Mucosa of descending colon (tissue), 3 donors: ENCODE data around the gene CACNA1H. TPM values are rescaled to one million over a fixed set of nuclear protein-coding genes. Genes with fewer than 3 reads are reported as not detected.

Experiments
- ATAC-seq: fragments of 200-7000 bp; cut with Tn5 transposase; one replicate; pipeline ENCODE4 v1.9.1; 2020; ENCODE audit warnings: mild to moderate bottlenecking, moderate library complexity
- DNase-seq, 3 donors: peaks; one replicate each; pipeline ENCODE4 v3.0.0-alpha.2; 2020
- H3K36me3 ChIP-seq: fragments of 200-600 bp; one replicate; pipeline ENCODE4 v1.8.0; 2021; ENCODE audit warnings: low read depth, mild to moderate bottlenecking
- H3K4me1 ChIP-seq: fragments of 200-600 bp; one replicate; pipeline ENCODE4 v1.8.0; 2021; ENCODE audit warnings: low read depth, mild to moderate bottlenecking
- H3K4me3 ChIP-seq: fragments of 200-600 bp; one replicate; pipeline ENCODE4 v1.8.0; 2021; ENCODE audit warnings: mild to moderate bottlenecking
- H3K9me3 ChIP-seq: fragments of 200-600 bp; one replicate; pipeline ENCODE4 v1.8.0; 2021; ENCODE audit warnings: mild to moderate bottlenecking
- CTCF ChIP-seq: fragments of 200-600 bp; IDR thresholded peaks from one replicate; pipeline ENCODE4 v1.8.0; 2022; ENCODE audit warnings: antibody characterized with exemption, mild to moderate bottlenecking
- intact Hi-C, 2 donors: fragments of 100-400 bp; cut with DNase I in 1 of 2; cut with micrococcal nuclease in 1 of 2; formaldehyde crosslinking; loops; one replicate each; pipeline versions ENCODE4 v1.11.0 to v1.11.1; 2022; cut with DNase I, micrococcal nuclease
- total RNA-seq, 3 donors: library from RNA; stranded (reverse); fragmentation: NEBNext Ultra II Directional in 2 of 3; extraction: Animal tissue kit (Norgen Biotek cat#: 25700) in 2 of 3; gene quantifications; one replicate each; pipeline versions ENCODE4 v1.2.1 to v1.2.4, GENCODE V29; 2021 to 2023
- donor health status: DM: no; HTN: no; CAD: no; lungs with moderate emphysema.
- donor health status: DM: no; HTN: no; CAD: no.
- donor health status: DM: no; HTN: yes; CAD: no.

The CACNA1H gene
- total RNA-seq, 3 donors from 2014 or later: 6.0 to 160 (median 9.5) TPM

DNA sequence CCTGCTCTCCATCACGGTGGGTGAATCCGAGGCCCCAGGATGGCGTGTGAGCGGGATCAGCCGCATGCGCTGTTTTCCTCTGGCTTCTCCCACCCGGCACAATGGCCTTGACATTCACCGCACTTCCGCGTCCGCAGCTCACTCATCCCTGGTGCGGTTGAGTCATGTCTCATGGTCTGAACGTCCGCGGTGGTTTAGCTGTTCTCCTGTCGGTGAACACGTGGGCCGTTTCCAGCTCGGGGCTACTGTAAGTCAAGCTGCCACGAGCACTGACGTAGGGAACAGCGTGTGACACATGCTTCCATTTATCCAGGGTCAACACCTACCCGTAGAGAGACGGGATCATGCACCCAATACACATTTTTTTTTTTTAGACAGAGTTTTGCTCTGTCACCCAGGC lies 15.3 kb upstream of the CACNA1H start:
- intact Hi-C loops: no loop called here
- DNase-seq (no peak), ATAC-seq (no peak)
- Histone ChIP-seq H3K9me3 (no peaks in the 10 kb centered on the region), H3K4me3 (no peak overlapping the region), H3K36me3 (no peaks in the 10 kb centered on the region), H3K4me1 (peaks cover 4% of the 10 kb centered on the region)
- TF ChIP-seq CTCF: no peak

DNA sequence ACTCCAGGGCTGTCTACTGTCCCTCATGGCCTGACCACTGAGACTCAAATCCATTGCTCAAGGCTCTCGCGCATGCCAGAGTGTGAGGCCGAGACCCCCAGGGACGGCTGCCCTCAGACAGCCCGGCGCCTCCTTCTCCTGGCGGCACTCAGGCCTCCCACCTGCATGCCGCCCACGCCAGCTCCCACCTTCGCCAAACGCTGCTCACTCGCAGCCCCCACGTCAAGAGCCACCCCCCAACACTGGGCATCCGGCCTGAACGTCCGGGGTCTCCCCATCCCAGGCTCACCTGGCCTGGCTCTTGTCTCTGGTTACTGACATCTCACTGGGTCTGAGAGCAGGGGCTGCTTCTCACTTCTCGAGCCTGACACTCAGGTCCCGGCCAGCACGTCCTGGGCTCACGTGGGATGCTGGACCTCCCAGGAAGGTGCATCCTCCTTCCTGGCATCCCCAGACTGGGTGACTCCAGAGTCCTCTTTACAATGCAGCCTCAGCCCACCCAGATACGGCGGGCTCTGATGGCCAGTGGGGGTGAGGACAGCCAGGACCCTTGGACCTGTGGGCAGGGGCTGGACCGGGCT lies 12.2 kb upstream of the CACNA1H start:
- no peaks in the 10 kb centered on the region for H3K9me3 ChIP-seq
- intact Hi-C loops: no loop called here
- H3K36me3 ChIP-seq: no peaks in the 10 kb centered on the region
- ATAC-seq (no peak), DNase-seq (no peak)
- no peak overlapping the region for H3K4me3 ChIP-seq
- TF ChIP-seq CTCF: no peak
- H3K4me1 ChIP-seq: no peaks in the 10 kb centered on the region

DNA sequence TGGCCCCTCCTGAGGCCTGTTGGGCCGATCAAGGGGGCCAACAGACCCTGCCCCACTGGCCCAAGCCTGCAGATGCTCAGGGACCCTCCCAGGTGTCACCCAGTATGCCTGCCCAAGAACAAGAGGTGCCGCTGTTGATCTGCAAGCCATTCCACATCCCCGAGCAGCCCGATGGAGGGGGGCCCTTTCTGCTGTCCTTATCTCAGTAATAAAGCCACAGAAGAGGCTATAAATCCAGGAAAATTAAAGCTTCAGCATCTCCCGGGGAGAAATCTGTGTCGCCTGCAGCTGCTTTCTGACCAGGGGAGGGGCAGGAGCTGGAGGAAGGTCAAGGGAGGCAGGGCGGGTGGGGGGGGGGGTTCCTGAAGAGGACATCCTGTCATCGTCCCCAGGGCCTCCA lies 11.7 kb upstream of the CACNA1H start:
- no peaks in the 10 kb centered on the region for H3K36me3 ChIP-seq
- intact Hi-C loops: no loop called here

GRCh38 chr16:1141716-1142115 lies 11.2 kb upstream of the CACNA1H start:
- Histone ChIP-seq H3K36me3 (no peaks in the 10 kb centered on the region), H3K4me3 (no peak overlapping the region), H3K9me3 (no peaks in the 10 kb centered on the region), H3K4me1 (no peaks in the 10 kb centered on the region)
- no peak for TF ChIP-seq CTCF
- ATAC-seq (no peak), DNase-seq (no peak)
- intact Hi-C loops: no loop called here

More for the DNA sequence above, 11.7 kb upstream of the CACNA1H start:
- Histone ChIP-seq H3K4me3 (no peak overlapping the region), H3K4me1 (no peaks in the 10 kb centered on the region), H3K9me3 (no peaks in the 10 kb centered on the region)
- no peak for TF ChIP-seq CTCF
- DNase-seq (no peak), ATAC-seq (no peak)

- intact Hi-C loops: no loop called here
- DNase-seq (no peak), ATAC-seq (no peak)
- TF ChIP-seq CTCF: no peak
- no peak overlapping the region for H3K4me3 ChIP-seq
- no peaks in the 10 kb centered on the region for H3K4me1 ChIP-seq
- H3K36me3 ChIP-seq: no peaks in the 10 kb centered on the region
- no peaks in the 10 kb centered on the region for H3K9me3 ChIP-seq
These were observed 10.0 kb upstream of the CACNA1H start for GRCh38 chr16:1142911-1143310.
